HEK293T (cell line): ENCODE data around the gene TSC1.

Experiments
- BHLHE40 ChIP-seq: fragments of 450-650 bp; IDR thresholded peaks from 2 replicates; pipeline ENCODE4 v1.6.1; 2016; ENCODE audit warnings: mild to moderate bottlenecking, moderate library complexity, borderline replicate concordance
- ELF4 ChIP-seq: fragments of 450-650 bp; IDR thresholded peaks from 2 replicates; pipeline ENCODE4 v1.6.1; 2017; ENCODE audit warnings: antibody characterized with exemption
- FOXA1 ChIP-seq: fragments of 450-650 bp; IDR thresholded peaks from 2 replicates; pipeline ENCODE4 v1.6.1; 2016; ENCODE audit warnings: mild to moderate bottlenecking
- FOXK2 ChIP-seq: fragments of 450-650 bp; IDR thresholded peaks from 2 replicates; pipeline ENCODE4 v1.6.1; 2016; ENCODE audit warnings: mild to moderate bottlenecking
- FOXM1 ChIP-seq: fragments of 450-650 bp; IDR thresholded peaks from 2 replicates; pipeline ENCODE4 v1.6.1; 2017; ENCODE audit warnings: mild to moderate bottlenecking, borderline replicate concordance
- NFRKB ChIP-seq: fragments of 450-650 bp; IDR thresholded peaks from 2 replicates; pipeline ENCODE4 v1.6.1; 2016; ENCODE audit warnings: mild to moderate bottlenecking, moderate library complexity
- SP1 ChIP-seq: fragments of 450-650 bp; IDR thresholded peaks from 2 replicates; pipeline ENCODE4 v1.6.1; 2017
- SUZ12 ChIP-seq: fragments of 450-650 bp; IDR thresholded peaks from 2 replicates; pipeline ENCODE4 v1.6.1; 2016; ENCODE audit warnings: mild to moderate bottlenecking
- ZNF384 ChIP-seq: fragments of 450-650 bp; IDR thresholded peaks from 2 replicates; pipeline ENCODE4 v1.6.1; 2016

- TF ChIP-seq BHLHE40 = no peak
- no peak for TF ChIP-seq FOXA1
- no peak for TF ChIP-seq NFRKB
- no peak for TF ChIP-seq SP1
- TF ChIP-seq ELF4 = no peak
- no peak for TF ChIP-seq SUZ12
- TF ChIP-seq ZNF384 = no peak
- no peak for TF ChIP-seq FOXM1
- no peak for TF ChIP-seq FOXK2
These were observed 49.1 kb upstream of the TSC1 start for GRCh38 chr9:132993511-132993939.
